ENCODE data around the gene MRC2.

The MRC2 gene

GRCh38 chr17:62719586-62719985 lies 92.1 kb downstream of the MRC2 start:
- TF ChIP-seq CTCF (IDR thresholded peaks at IDR 0.05; ENCODE audit: extremely low read depth, insufficient read depth, missing control alignments), result no peak
- no peak for DNase-seq (ENCODE audit: low spot score)
- in situ Hi-C loops (cut with MboI; ENCODE audit: low pct_unique_long_range_greater_than_20kb, low sequenced_read_pairs, unreplicated experiment), result loop anchor here (25.0 kb wide), 2 partner anchors 243 to 693 kb away; partner anchors contain the start of gene TANC2

GRCh38 chr17:62720126-62720850 lies 92.8 kb downstream of the MRC2 start:
- peak; percentile 15 for TF ChIP-seq CTCF (IDR thresholded peaks at IDR 0.05; ENCODE audit: extremely low read depth, insufficient read depth, missing control alignments)
- in situ Hi-C loops (cut with MboI; ENCODE audit: low pct_unique_long_range_greater_than_20kb, low sequenced_read_pairs, unreplicated experiment), result loop anchor here (25.0 kb wide), 2 partner anchors 242 to 692 kb away; partner anchors contain the start of gene TANC2
- no peak for DNase-seq (ENCODE audit: low spot score)

- no peak for DNase-seq (ENCODE audit: low spot score)
- no peak for TF ChIP-seq CTCF (IDR thresholded peaks at IDR 0.05; ENCODE audit: extremely low read depth, insufficient read depth, missing control alignments)
- in situ Hi-C loops (cut with MboI; ENCODE audit: low pct_unique_long_range_greater_than_20kb, low sequenced_read_pairs, unreplicated experiment), result loop anchor here (25.0 kb wide), 2 partner anchors 240 to 690 kb away; partner anchors contain the start of gene TANC2
Observed at GRCh38 chr17:62722625-62723024, 95.2 kb downstream of the MRC2 start.

- TF ChIP-seq CTCF (IDR thresholded peaks at IDR 0.05; ENCODE audit: extremely low read depth, insufficient read depth, missing control alignments), result no peak
- in situ Hi-C loops (cut with MboI; ENCODE audit: low pct_unique_long_range_greater_than_20kb, low sequenced_read_pairs, unreplicated experiment), result loop anchor here (25.0 kb wide), 2 partner anchors 238 to 688 kb away; partner anchors contain the start of gene TANC2
- no peak for DNase-seq (ENCODE audit: low spot score)
Observed at GRCh38 chr17:62723842-62724241, 96.4 kb downstream of the MRC2 start.

GRCh38 chr17:62724398-62725146 lies 97.1 kb downstream of the MRC2 start:
- peak; percentile 76 for DNase-seq (ENCODE audit: low spot score)
- no peak for TF ChIP-seq CTCF (IDR thresholded peaks at IDR 0.05; ENCODE audit: extremely low read depth, insufficient read depth, missing control alignments)
- in situ Hi-C loops (cut with MboI; ENCODE audit: low pct_unique_long_range_greater_than_20kb, low sequenced_read_pairs, unreplicated experiment), result loop anchor here (25.0 kb wide), 2 partner anchors 238 to 688 kb away; partner anchors contain the start of gene TANC2

GRCh38 chr17:62725791-62726249 lies 98.3 kb downstream of the MRC2 start:
- in situ Hi-C loops (cut with MboI; ENCODE audit: low pct_unique_long_range_greater_than_20kb, low sequenced_read_pairs, unreplicated experiment), result no loop called here
- DNase-seq (ENCODE audit: low spot score), result no peak
- TF ChIP-seq CTCF (IDR thresholded peaks at IDR 0.05; ENCODE audit: extremely low read depth, insufficient read depth, missing control alignments), result no peak
